ENCODE measurements around the gene PTHLH.

Gene PTHLH

DNA sequence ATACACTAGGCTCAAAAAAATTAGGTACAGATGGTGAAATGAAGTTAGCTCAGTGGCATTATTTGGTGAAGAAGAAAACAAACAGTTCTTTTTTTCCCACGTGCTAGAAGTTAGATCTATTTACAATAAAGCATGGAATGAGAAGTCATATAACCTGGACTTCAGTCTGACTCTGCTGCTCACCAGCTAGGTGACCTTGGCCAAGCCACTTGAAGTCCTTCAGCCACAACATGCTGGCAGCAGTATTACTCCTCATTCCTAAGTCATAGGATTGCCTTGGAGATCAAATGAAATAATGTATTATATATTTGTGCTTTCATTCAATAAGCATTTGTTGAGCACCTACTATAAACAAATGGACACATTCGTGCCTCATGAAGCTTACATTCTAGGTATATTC lies 45.2 kb downstream of the PTHLH start:
- DNase-seq (ENCODE audit: insufficient read length, low spot score) (no peak), FAIRE-seq (no peak)
- TF ChIP-seq POLR2A (IDR thresholded peaks at IDR 0.05; ENCODE audit: low read depth, low read length) (no peak), TAF1 (IDR thresholded peaks at IDR 0.05; ENCODE audit: low read depth, low read length) (no peak), POLR2AphosphoS5 (IDR thresholded peaks at IDR 0.05; ENCODE audit: low read depth, low read length) (no peak), SPI1 (IDR thresholded peaks at IDR 0.05; ENCODE audit: low read depth, low read length) (no peak), PAX5 (IDR thresholded peaks at IDR 0.05; ENCODE audit: insufficient read depth, low read length, severe bottlenecking) (no peak), POU2F2 (IDR thresholded peaks at IDR 0.05; ENCODE audit: low read depth, low read length) (no peak)

DNA sequence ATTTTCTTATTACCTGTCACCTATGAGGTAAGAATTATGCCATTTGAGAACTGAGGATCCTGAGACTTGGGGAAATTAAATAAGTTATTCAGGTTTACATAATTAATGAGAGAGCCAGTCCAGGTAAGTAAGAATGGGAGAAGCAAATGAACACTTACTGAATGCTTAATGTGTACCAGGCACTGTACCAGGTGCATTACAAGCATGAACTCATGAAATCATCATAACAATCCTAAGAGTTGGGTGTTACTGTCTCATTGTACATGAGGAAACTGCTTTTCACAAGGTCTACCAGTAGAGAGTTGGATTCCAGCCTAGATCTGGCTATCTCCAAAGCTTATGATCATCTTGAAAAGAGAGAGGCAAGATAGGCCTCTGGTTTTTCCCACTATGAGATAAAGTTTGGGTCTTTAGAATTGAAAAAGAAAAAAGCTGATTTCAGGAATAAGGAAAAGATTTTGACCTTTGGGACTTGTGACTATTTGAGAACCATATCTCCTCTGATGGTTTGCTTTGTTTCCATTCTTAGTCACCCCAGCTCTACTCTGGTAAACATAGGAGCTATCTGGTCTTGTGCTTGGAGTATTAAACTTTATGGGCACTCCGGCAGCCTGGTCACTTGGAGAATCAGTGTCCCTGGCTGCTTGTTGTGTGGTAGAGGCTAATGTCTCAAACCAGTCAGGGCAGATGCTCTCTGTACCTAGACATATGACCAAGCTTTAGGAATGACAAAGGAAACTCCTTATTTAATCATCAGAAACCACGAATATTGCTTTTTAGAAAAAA lies 48.0 kb downstream of the PTHLH start:
- FAIRE-seq: no peak
- TF ChIP-seq POLR2A (IDR thresholded peaks at IDR 0.05; ENCODE audit: low read depth, low read length): no peak
- no peak for TF ChIP-seq POLR2AphosphoS5 (IDR thresholded peaks at IDR 0.05; ENCODE audit: low read depth, low read length)
- TF ChIP-seq TAF1 (IDR thresholded peaks at IDR 0.05; ENCODE audit: low read depth, low read length): no peak
- TF ChIP-seq POU2F2 (IDR thresholded peaks at IDR 0.05; ENCODE audit: low read depth, low read length): no peak
- TF ChIP-seq PAX5 (IDR thresholded peaks at IDR 0.05; ENCODE audit: insufficient read depth, low read length, severe bottlenecking): no peak
- TF ChIP-seq SPI1 (IDR thresholded peaks at IDR 0.05; ENCODE audit: low read depth, low read length): no peak
- DNase-seq (ENCODE audit: insufficient read length, low spot score): no peak

DNA sequence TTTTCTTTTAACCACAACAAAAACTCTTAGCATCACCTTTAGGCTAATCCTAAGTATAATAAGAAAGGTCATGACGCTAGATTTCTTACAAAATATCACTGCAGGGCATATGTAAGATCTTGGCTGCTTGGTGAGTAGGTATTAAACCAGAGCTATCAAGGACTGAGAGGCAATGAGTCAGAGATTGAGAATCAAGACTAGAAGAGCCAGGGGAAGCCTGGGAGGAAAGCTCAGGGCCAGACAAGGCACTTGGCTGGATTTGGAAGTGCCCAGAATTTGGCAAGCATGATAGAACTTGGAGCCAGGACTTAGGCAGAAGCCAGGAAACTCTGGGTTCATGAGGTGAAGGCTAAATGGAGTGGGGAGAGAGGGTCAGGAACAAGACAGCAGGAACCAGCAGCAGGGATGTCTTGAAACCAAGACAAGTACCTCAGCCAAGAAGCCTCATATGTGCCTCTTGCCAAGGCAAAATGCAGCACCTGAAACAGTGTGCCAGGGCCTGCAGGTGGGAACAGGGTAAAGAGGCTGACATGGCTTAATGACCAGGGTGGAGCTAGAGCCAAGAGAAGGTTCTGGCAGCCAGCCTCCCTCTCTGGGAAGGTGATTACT lies 49.9 kb downstream of the PTHLH start:
- DNase-seq (ENCODE audit: insufficient read length, low spot score) (no peak), FAIRE-seq (no peak)
- TF ChIP-seq POU2F2 (IDR thresholded peaks at IDR 0.05; ENCODE audit: low read depth, low read length) (no peak), POLR2AphosphoS5 (IDR thresholded peaks at IDR 0.05; ENCODE audit: low read depth, low read length) (no peak), TAF1 (IDR thresholded peaks at IDR 0.05; ENCODE audit: low read depth, low read length) (no peak), PAX5 (IDR thresholded peaks at IDR 0.05; ENCODE audit: insufficient read depth, low read length, severe bottlenecking) (no peak), SPI1 (IDR thresholded peaks at IDR 0.05; ENCODE audit: low read depth, low read length) (no peak), POLR2A (IDR thresholded peaks at IDR 0.05; ENCODE audit: low read depth, low read length) (no peak)

DNA sequence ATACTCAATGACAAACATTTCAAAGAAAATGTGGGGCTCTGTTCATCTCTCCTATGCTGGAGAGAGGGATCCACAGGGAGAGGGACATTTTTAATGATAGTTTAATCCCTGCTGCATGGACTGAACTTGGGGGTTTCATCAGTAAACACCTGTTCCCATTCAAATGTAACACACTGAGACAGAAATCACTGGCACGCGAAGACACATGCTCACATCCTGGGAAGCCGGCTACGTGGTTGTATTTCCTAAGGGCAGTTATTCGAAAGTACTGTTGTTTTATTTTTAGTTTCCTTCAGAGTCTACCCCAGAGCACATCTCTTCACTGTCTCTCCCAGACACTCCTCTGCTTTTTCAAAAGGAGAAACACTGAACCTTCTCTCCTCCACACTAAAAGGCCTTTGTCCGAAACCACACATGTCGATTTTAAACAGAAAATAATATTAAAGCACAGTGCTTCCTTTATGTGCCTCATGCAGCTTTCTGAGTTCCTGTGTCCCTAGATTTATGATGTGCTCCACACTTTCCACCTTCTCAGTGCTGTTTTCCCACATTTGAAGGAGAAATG lies 52.8 kb downstream of the PTHLH start:
- FAIRE-seq (no peak), DNase-seq (ENCODE audit: insufficient read length, low spot score) (no peak)
- TF ChIP-seq POLR2AphosphoS5 (IDR thresholded peaks at IDR 0.05; ENCODE audit: low read depth, low read length) (no peak), PAX5 (IDR thresholded peaks at IDR 0.05; ENCODE audit: insufficient read depth, low read length, severe bottlenecking) (no peak), POU2F2 (IDR thresholded peaks at IDR 0.05; ENCODE audit: low read depth, low read length) (no peak), POLR2A (IDR thresholded peaks at IDR 0.05; ENCODE audit: low read depth, low read length) (no peak), SPI1 (IDR thresholded peaks at IDR 0.05; ENCODE audit: low read depth, low read length) (no peak), TAF1 (IDR thresholded peaks at IDR 0.05; ENCODE audit: low read depth, low read length) (no peak)

DNA sequence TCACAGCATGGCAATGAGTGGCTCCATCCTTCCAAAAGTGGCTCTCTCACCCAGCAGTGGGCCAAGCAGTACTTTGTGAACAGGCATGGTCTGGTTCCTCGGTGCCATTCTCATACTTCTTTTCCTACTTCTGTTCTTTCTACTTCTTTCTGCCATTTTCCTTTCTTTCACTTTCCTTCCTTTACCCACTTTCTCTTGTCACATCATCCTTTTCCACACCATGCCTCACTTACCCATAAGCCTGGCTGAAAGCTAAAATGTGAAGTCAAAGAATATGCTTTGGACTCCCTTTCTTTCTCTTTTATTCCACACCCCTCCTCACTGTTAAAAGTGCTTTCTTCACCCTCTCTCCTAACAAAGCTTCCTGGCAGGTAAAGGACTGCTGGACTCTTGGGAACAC lies 57.0 kb downstream of the PTHLH start:
- TF ChIP-seq POLR2A (IDR thresholded peaks at IDR 0.05; ENCODE audit: low read depth, low read length) (no peak), TAF1 (IDR thresholded peaks at IDR 0.05; ENCODE audit: low read depth, low read length) (no peak), POLR2AphosphoS5 (IDR thresholded peaks at IDR 0.05; ENCODE audit: low read depth, low read length) (no peak), SPI1 (IDR thresholded peaks at IDR 0.05; ENCODE audit: low read depth, low read length) (no peak)
- DNase-seq (ENCODE audit: insufficient read length, low spot score) (no peak), FAIRE-seq (no peak)

DNA sequence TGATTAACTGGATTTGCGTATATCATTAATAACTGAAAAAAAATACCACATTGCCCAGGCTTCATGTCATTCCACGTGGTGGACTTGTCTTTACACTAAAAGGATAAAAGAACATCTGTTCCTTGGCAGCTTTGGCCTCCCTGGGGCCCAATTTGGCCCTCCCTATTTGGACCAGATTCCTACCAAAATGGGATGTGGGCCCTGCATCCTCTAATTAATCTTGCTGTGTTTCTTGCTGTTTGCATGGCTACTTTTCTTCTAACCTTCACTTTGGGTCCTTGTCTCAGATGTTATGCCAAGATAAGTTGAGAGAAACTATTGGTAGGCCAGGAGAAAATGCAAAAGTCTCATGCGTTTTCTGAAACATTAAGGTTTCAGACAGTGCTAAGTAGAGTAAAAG lies 57.5 kb downstream of the PTHLH start:
- FAIRE-seq: no peak
- no peak for TF ChIP-seq POU2F2 (IDR thresholded peaks at IDR 0.05; ENCODE audit: low read depth, low read length)
- TF ChIP-seq SPI1 (IDR thresholded peaks at IDR 0.05; ENCODE audit: low read depth, low read length): no peak
- TF ChIP-seq PAX5 (IDR thresholded peaks at IDR 0.05; ENCODE audit: insufficient read depth, low read length, severe bottlenecking): no peak

DNA sequence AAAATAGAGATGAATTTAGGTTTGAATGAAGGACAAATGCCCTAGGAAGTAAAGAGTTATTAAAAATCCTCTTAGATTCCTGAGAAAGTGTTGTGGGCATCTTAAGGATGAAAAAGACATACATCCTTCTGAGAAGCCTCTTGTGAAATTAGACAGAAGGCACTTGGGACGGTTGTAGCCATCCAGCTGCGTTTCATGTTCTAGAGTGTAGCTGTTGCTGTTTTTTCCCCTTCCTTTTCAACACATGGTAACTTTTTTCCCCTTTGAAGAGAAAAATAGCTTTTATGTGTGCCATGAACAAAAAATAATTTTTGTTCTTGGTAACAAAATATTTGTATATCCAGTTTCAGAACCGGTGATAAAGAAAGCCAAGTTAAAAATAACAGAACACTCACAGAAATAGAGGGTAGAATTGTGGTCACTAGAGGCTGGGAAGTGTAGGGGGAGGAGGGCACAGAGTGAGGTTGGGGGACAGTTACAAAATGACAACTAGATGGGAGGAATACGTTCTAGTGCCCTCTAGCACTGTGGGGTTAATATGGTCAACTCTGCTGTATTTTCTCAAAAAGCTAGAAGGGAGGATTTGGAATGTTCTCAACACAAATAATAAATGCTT lies 58.4 kb downstream of the PTHLH start:
- no peak for TF ChIP-seq POU2F2 (IDR thresholded peaks at IDR 0.05; ENCODE audit: low read depth, low read length)
- TF ChIP-seq POLR2A (IDR thresholded peaks at IDR 0.05; ENCODE audit: low read depth, low read length): no peak
- no peak for TF ChIP-seq TAF1 (IDR thresholded peaks at IDR 0.05; ENCODE audit: low read depth, low read length)
- TF ChIP-seq POLR2AphosphoS5 (IDR thresholded peaks at IDR 0.05; ENCODE audit: low read depth, low read length): no peak
- no peak for TF ChIP-seq SPI1 (IDR thresholded peaks at IDR 0.05; ENCODE audit: low read depth, low read length)
- no peak for TF ChIP-seq PAX5 (IDR thresholded peaks at IDR 0.05; ENCODE audit: insufficient read depth, low read length, severe bottlenecking)
- FAIRE-seq: no peak
- DNase-seq (ENCODE audit: insufficient read length, low spot score): no peak

More for the DNA sequence above, 57.5 kb downstream of the PTHLH start:
- no peak for DNase-seq (ENCODE audit: insufficient read length, low spot score)

DNA sequence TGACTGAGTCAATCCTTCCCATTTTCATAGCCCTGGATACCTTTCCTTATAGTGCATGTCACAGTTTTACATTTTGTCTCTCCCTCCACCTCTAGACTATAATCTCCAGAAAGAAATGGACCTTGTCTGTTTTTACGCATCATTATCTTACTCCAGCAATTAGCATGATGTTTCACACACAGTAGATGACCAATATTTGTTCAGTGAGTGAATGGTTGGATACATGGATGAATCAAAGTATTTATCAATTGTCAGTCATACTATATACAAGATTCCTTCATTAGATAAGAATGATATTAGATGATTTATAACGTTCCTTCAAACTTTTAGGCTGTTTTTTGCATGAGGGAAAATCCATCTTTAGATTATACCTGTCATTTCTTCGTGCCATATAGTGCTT lies 61.1 kb downstream of the PTHLH start:
- no peak for DNase-seq (ENCODE audit: insufficient read length, low spot score)
- TF ChIP-seq POLR2AphosphoS5 (IDR thresholded peaks at IDR 0.05; ENCODE audit: low read depth, low read length) (no peak), PAX5 (IDR thresholded peaks at IDR 0.05; ENCODE audit: insufficient read depth, low read length, severe bottlenecking) (no peak), SPI1 (IDR thresholded peaks at IDR 0.05; ENCODE audit: low read depth, low read length) (no peak), TAF1 (IDR thresholded peaks at IDR 0.05; ENCODE audit: low read depth, low read length) (no peak)
- no peak for FAIRE-seq
